RWPE1 (cell line): Measurements from ENCODE around the gene OR5AU1.

Experiments
- CTCF ChIA-PET: fragments of 350-600 bp; sonication (Branson Sonifier 250); formaldehyde crosslinking; extraction: SDS; loops from one replicate; lab custom pipeline; 2021; lab: Yijun Ruan, JAX
- POLR2A ChIA-PET: fragments of 400-600 bp; formaldehyde crosslinking; extraction: SDS; loops from one replicate; lab custom pipeline; 2020; ENCODE audit warnings: antibody characterized with exemption; ENCODE audit not compliant: low non-redundant PET; lab: Yijun Ruan, JAX
- DNase-seq: peaks from one replicate; pipeline ENCODE4 v3.0.0; 2012; ENCODE audit warnings: low spot score
- H3K27ac ChIP-seq: fragments of 450-650 bp; 2 replicates; pipeline ENCODE4 v1.5.1; 2017
- CTCF ChIP-seq: fragments of 450-650 bp; conservative IDR thresholded peaks from 2 replicates; pipeline ENCODE4 v1.5.1; 2017; ENCODE audit warnings: low read depth, mild to moderate bottlenecking

OR5AU1 gene

GRCh38 chr14:21123429-21123828 lies 32.4 kb downstream of the OR5AU1 start:
- CTCF ChIA-PET = interaction anchor here (0.6 kb wide), 1 partner anchor 36 kb away, joined by 3 read pairs; no protein-coding TSS in a partner anchor
- no peak overlapping the region for H3K27ac ChIP-seq
- POLR2A ChIA-PET = interaction anchor here (0.6 kb wide), 1 partner anchor 1784 kb away, joined by 3 read pairs; no protein-coding TSS in a partner anchor
- TF ChIP-seq CTCF = no peak
- DNase-seq = no peak

DNA sequence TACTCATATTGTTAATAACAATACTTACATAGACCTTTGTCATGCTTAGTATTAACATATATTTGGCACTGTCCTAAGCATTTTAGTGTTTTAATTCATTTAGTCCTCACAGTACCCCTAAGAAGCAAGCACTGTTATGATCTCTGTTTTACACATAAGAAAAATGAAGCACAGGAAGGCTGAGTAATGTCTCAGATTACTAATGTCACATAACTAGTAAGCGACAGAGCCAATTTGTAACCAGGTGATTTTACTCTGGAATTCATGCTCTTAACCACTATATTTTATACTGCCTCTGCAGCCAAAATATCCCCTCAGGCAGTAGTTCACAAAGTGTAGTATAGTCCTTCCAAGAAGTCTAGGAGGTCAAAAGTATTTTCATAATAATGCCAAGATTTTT lies 34.7 kb downstream of the OR5AU1 start:
- H3K27ac ChIP-seq = no peak overlapping the region
- no peak for TF ChIP-seq CTCF
- ChIA-PET POLR2A (no interaction called here), CTCF (no interaction called here)
- no peak for DNase-seq

DNA sequence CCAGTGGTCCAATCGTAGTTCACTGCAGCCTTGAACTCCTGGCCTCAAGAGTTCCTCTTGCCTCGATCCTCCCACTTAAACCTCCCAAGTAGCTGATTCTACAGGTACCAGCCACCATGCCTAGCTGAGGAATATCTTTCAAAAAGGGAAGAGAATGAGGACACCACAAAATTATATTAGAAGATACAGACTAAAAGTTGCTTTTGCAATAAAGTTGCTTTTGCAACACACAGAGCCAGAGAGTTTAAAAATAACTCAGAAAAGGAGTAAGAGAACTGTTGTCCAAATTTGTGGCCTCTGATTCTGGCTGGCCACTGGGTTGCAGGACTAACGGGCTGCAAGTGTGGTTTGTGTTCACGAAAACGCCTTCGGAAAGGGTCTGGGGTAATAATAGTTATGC lies 35.2 kb downstream of the OR5AU1 start:
- H3K27ac ChIP-seq = no peak overlapping the region
- no peak for TF ChIP-seq CTCF
- POLR2A ChIA-PET = no interaction called here
- CTCF ChIA-PET = interaction anchor here (0.6 kb wide), 1 partner anchor 263 kb away, joined by 3 read pairs; no protein-coding TSS in a partner anchor
- no peak for DNase-seq

GRCh38 chr14:21118933-21119332 lies 36.9 kb downstream of the OR5AU1 start:
- no peak for TF ChIP-seq CTCF
- H3K27ac ChIP-seq = no peak overlapping the region
- DNase-seq = no peak
- ChIA-PET CTCF (no interaction called here), POLR2A (no interaction called here)

GRCh38 chr14:21113369-21113768 lies 42.5 kb downstream of the OR5AU1 start:
- DNase-seq = no peak
- ChIA-PET CTCF (no interaction called here), POLR2A (no interaction called here)
- no peak overlapping the region for H3K27ac ChIP-seq
- no peak for TF ChIP-seq CTCF

- no peak for TF ChIP-seq CTCF
- ChIA-PET CTCF (no interaction called here), POLR2A (no interaction called here)
- H3K27ac ChIP-seq = no peak overlapping the region
- DNase-seq = no peak
These were observed 43.6 kb downstream of the OR5AU1 start for GRCh38 chr14:21112255-21112654.
